IMR-90 (cell line): Measurements from ENCODE around the gene NPAS1. TPM values are rescaled to one million over a fixed set of nuclear protein-coding genes. Genes with fewer than 3 reads are reported as not detected.
A peak's percentile ranks its signal among the peaks of the same experiment; 100 is the strongest.

Experiments
- ATAC-seq: fragments of 200-7000 bp; cut with Tn5 transposase; 2 replicates; pipeline ENCODE4 v1.9.1; 2020; ENCODE audit warnings: low read depth, mild to moderate bottlenecking, moderate library complexity
- BruUV-seq: library from RNA; stranded (reverse); fragments of 400-500 nt; replicated peaks from 2 replicates; lab custom pipeline; 2021; lab: Mats Ljungman, UMichigan
- CTCF ChIA-PET: fragments of 300-600 bp; formaldehyde crosslinking; extraction: SDS; loops from one replicate; lab custom pipeline; 2021; ENCODE audit warnings: antibody characterized with exemption; lab: Yijun Ruan, JAX
- POLR2A ChIA-PET: fragments of 300-600 bp; sonication (Branson Sonifier 250); formaldehyde crosslinking; loops from one replicate; lab custom pipeline; 2022; ENCODE audit warnings: antibody characterized with exemption; ENCODE audit not compliant: unreplicated experiment; lab: Charles Lee
- DNase-seq: peaks from one replicate; pipeline ENCODE4 v3.0.0; 2013
- H2AFZ ChIP-seq: replicated peaks from 2 replicates; pipeline ENCODE3; 2013; ENCODE audit warnings: low read length, mild to moderate bottlenecking; ENCODE audit not compliant: poor library complexity
- H2AK5ac ChIP-seq: 2 replicates; pipeline ENCODE4 v1.6.1; 2013; ENCODE audit warnings: low read depth, low read length, inconsistent platforms
- H2AK9ac ChIP-seq: replicated peaks from 2 replicates; pipeline ENCODE3; 2013; ENCODE audit warnings: mild to moderate bottlenecking, low read depth, low read length, moderate library complexity; ENCODE audit not compliant: poor library complexity
- H2BK120ac ChIP-seq: 2 replicates; pipeline ENCODE4 v1.6.1; 2013; ENCODE audit warnings: low read depth, low read length, inconsistent platforms
- H2BK15ac ChIP-seq: 3 replicates; pipeline ENCODE4 v1.6.1; 2013; ENCODE audit warnings: low read depth, low read length, inconsistent platforms
- H2BK20ac ChIP-seq: 2 replicates; pipeline ENCODE4 v1.6.1; 2013; ENCODE audit warnings: low read depth, mild to moderate bottlenecking, inconsistent platforms, low read length, moderate library complexity
- H2BK5ac ChIP-seq: 2 replicates; pipeline ENCODE4 v1.6.1; 2013; ENCODE audit warnings: mild to moderate bottlenecking, low read depth, low read length, inconsistent platforms; ENCODE audit not compliant: poor library complexity, severe bottlenecking
- H3K14ac ChIP-seq: replicated peaks from 2 replicates; pipeline ENCODE4 v1.6.1; 2013; ENCODE audit warnings: low read depth, low read length, inconsistent platforms
- H3K18ac ChIP-seq: 2 replicates; pipeline ENCODE4 v1.6.1; 2013; ENCODE audit warnings: low read depth, low read length, control low read depth
- H3K23ac ChIP-seq: 2 replicates; pipeline ENCODE4 v1.6.1; 2013; ENCODE audit warnings: low read depth, low read length, inconsistent platforms
- H3K27ac ChIP-seq: 2 replicates; pipeline ENCODE4 v1.5.1; 2013; ENCODE audit warnings: mild to moderate bottlenecking, control low read depth, low read length; ENCODE audit not compliant: insufficient read depth
- H3K27me3 ChIP-seq: 2 replicates; pipeline ENCODE4 v1.6.1; 2013; ENCODE audit warnings: low read length; ENCODE audit not compliant: control insufficient read depth, insufficient read depth
- H3K36me3 ChIP-seq: 2 replicates; pipeline ENCODE4 v1.6.1; 2013; ENCODE audit warnings: low read length, mixed read lengths; ENCODE audit not compliant: control insufficient read depth, insufficient read depth
- H3K4ac ChIP-seq: 2 replicates; pipeline ENCODE4 v1.6.1; 2013; ENCODE audit warnings: low read depth, low read length, inconsistent platforms
- H3K4me1 ChIP-seq: 2 replicates; pipeline ENCODE4 v1.6.1; 2013; ENCODE audit warnings: low read length, mixed read lengths; ENCODE audit not compliant: control insufficient read depth, insufficient read depth
- H3K4me2 ChIP-seq: 2 replicates; pipeline ENCODE4 v1.6.1; 2013; ENCODE audit warnings: low read depth, mild to moderate bottlenecking, control low read depth, low read length, moderate library complexity
- H3K4me3 ChIP-seq: 2 replicates; pipeline ENCODE4 v1.5.1; 2013; ENCODE audit warnings: low read depth, mild to moderate bottlenecking, control low read depth, low read length, moderate library complexity; ENCODE audit not compliant: insufficient read depth
- H3K56ac ChIP-seq: 2 replicates; pipeline ENCODE4 v1.6.1; 2013; ENCODE audit warnings: low read length, inconsistent platforms; ENCODE audit not compliant: insufficient read depth; ENCODE audit errors: extremely low read depth
- H3K79me1 ChIP-seq, 2 experiments: 2 replicates each; pipeline ENCODE4 v1.6.1; 2013; ENCODE audit warnings: low read length in 2 of 2, inconsistent platforms in 1 of 2, low read depth in 1 of 2
- H3K9ac ChIP-seq: 2 replicates; pipeline ENCODE4 v1.6.1; 2013; ENCODE audit warnings: low read depth, low read length, control low read depth
- H3K9me1 ChIP-seq: 2 replicates; pipeline ENCODE4 v1.6.1; 2013; ENCODE audit warnings: low read length, inconsistent platforms; ENCODE audit not compliant: insufficient read depth
- H3K9me3 ChIP-seq: 2 replicates; pipeline ENCODE4 v1.6.1; 2013; ENCODE audit warnings: low read length; ENCODE audit not compliant: control insufficient read depth, insufficient read depth
- H4K20me1 ChIP-seq: 2 replicates; pipeline ENCODE4 v1.6.1; 2013; ENCODE audit warnings: low read length, inconsistent platforms; ENCODE audit not compliant: insufficient read depth
- H4K5ac ChIP-seq: 2 replicates; pipeline ENCODE4 v1.6.1; 2013; ENCODE audit warnings: mild to moderate bottlenecking, low read depth, low read length, control low read depth
- H4K8ac ChIP-seq, 2 experiments: 2 replicates each; pipeline ENCODE4 v1.6.1; 2013; ENCODE audit warnings: low read depth in 2 of 2, low read length in 2 of 2, control low read depth in 1 of 2, inconsistent platforms in 1 of 2
- H4K91ac ChIP-seq: 2 replicates; pipeline ENCODE4 v1.6.1; 2013; ENCODE audit warnings: low read depth, low read length, inconsistent platforms; ENCODE audit not compliant: insufficient read depth
- BHLHE40 ChIP-seq: fragments of 150-350 bp; IDR thresholded peaks from 2 replicates; pipeline ENCODE4 v1.6.1; 2016; ENCODE audit warnings: mild to moderate bottlenecking, low read depth, low read length
- CEBPB ChIP-seq: IDR thresholded peaks from 2 replicates; pipeline ENCODE4 v1.6.1; 2012; ENCODE audit warnings: low read depth, low read length, improper control_type of control experiment
- CHD1 ChIP-seq: IDR thresholded peaks from 2 replicates; pipeline ENCODE4 v1.6.1; 2012; ENCODE audit warnings: low read depth, low read length, improper control_type of control experiment
- FOS ChIP-seq: fragments of 150-350 bp; IDR thresholded peaks from 2 replicates; pipeline ENCODE4 v1.6.1; 2016; ENCODE audit warnings: low read depth, low read length
- MAFK ChIP-seq: IDR thresholded peaks from 2 replicates; pipeline ENCODE4 v1.6.1; 2012; ENCODE audit warnings: low read depth, low read length, improper control_type of control experiment
- MAZ ChIP-seq: IDR thresholded peaks from 2 replicates; pipeline ENCODE4 v1.6.1; 2012; ENCODE audit warnings: low read depth, mild to moderate bottlenecking, low read length, improper control_type of control experiment, moderate library complexity, borderline replicate concordance
- MXI1 ChIP-seq: IDR thresholded peaks from 2 replicates; pipeline ENCODE4 v1.6.1; 2012; ENCODE audit warnings: low read depth, mild to moderate bottlenecking, low read length, moderate library complexity, borderline replicate concordance
- NFE2L2 ChIP-seq: fragments of 150-350 bp; IDR thresholded peaks from 2 replicates; pipeline ENCODE4 v1.6.1; 2016; ENCODE audit warnings: low read depth, mild to moderate bottlenecking, low read length
- POLR2A ChIP-seq: IDR thresholded peaks from 2 replicates; pipeline ENCODE4 v1.6.1; 2012; ENCODE audit warnings: mild to moderate bottlenecking, low read depth, low read length
- RAD21 ChIP-seq: IDR thresholded peaks from 2 replicates; pipeline ENCODE4 v1.6.1; 2012; ENCODE audit warnings: low read length, improper control_type of control experiment
- RCOR1 ChIP-seq: IDR thresholded peaks from 2 replicates; pipeline ENCODE4 v1.6.1; 2012; ENCODE audit warnings: mild to moderate bottlenecking, low read length, improper control_type of control experiment; ENCODE audit not compliant: insufficient replicate concordance
- SMC3 ChIP-seq: fragments of 150-350 bp; IDR thresholded peaks from 2 replicates; pipeline ENCODE4 v1.6.1; 2016; ENCODE audit warnings: low read depth, mild to moderate bottlenecking, antibody characterized with exemption, low read length, moderate library complexity
- WGBS, 2 experiments: methylation state at CpG; one replicate each; pipeline versions ENCODE4 v1.1.5 to v1.1.7; 2013; ENCODE audit warnings: missing lambda C conversion rate in 2 of 2; ENCODE audit not compliant: insufficient read length in 1 of 2; ENCODE audit errors: extremely low coverage in 2 of 2; 5-methylcytosine and 5-hydroxymethylcytosine counted together
- dilution Hi-C: fragments of 300-500 bp; cut with HindIII; formaldehyde crosslinking; loops from one replicate; pipeline ENCODE4 v1.14.3; 2018; ENCODE audit warnings: low sequenced_read_pairs; ENCODE audit not compliant: unreplicated experiment
- in situ Hi-C: fragments of 300-500 bp; cut with MboI; formaldehyde crosslinking; loops from 3 replicates; pipeline ENCODE4 v1.14.3; 2019; ENCODE audit warnings: low sequenced_read_pairs, inconsistent platforms, mixed read lengths
- intact Hi-C: fragments of 100-400 bp; cut with micrococcal nuclease; formaldehyde crosslinking; loops from 2 replicates; pipeline ENCODE4 v1.10.0; 2022
- polyA plus RNA-seq, 3 experiments: library from polyadenylated mRNA; depleted of rRNA; stranded (reverse); fragments of >200 nt; gene quantifications; 2 replicates each; pipeline ENCODE4 v1.2.3, GENCODE V29; 2012; ENCODE audit warnings: low replicate concordance in 1 of 3
- total RNA-seq: library from RNA; depleted of rRNA; stranded (reverse); fragments of >200 nt; gene quantifications from 2 replicates; pipeline ENCODE4 v1.2.3, GENCODE V29; 2012
- TF ChIP-seq, protein P1 (sequence below): conservative IDR thresholded peaks from 2 replicates; pipeline ENCODE4 v1.5.1; 2012; ENCODE audit warnings: mild to moderate bottlenecking, low read depth, low read length, improper control_type of control experiment
- TF ChIP-seq, protein P2 (sequence below): fragments of 150-350 bp; IDR thresholded peaks from 2 replicates; pipeline ENCODE4 v1.6.1; 2017; ENCODE audit warnings: mild to moderate bottlenecking, antibody characterized with exemption, low read length, low read depth

NPAS1 gene
- total and polyA plus RNA-seq, 2 of the 4 experiments (the other 2 are of a cell fraction), result 0.36 to 5.7 TPM

DNA sequence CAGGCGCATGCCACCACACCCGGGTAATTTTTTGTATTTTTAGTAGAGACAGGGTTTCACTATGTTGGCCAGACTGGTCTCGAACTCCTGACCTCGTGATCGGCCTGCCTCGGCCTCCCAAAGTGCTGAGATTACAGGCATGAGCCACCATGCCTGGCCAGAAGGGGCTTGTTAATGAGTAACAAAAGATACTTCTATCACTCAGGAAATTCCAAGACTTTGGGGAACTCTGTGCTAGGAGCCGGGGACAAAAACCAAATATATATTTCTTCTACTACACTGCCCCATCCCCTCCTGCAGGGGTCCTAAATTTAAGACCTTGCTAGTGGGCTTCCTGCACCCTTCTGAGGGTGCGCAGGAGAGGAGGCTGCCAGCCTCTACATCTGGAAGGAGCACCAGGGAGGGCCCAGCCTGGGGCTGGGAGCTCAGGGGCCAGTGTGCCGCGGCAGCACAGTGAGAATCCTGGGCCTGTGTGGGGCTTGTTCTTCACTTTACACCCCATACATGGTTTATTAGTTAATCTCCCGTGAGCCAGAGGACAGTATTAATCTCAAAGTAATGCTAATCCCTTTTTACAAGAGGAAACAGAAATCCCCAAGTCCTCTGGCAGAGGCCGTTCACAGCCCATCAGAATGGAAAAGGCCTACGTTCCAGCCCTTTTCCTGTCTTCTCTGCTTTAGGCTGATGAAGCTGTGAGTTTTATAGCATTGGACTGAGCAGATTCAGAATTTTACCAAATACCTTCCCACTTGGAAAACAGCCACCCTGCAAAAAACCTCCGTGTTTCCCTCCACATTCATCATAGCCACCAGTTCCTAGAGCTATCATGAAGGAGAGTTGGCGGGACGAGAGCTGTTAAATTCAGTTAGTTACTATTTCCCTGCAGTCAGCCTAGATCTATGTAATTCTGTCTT lies 44.4 kb upstream of the NPAS1 start:
- Histone ChIP-seq H2BK15ac (peak overlapping the region; percentile 9; the same call in 1 of the 3 replicates), H4K8ac (peak overlapping the region; percentile 10 to 62), H4K91ac (peak overlapping the region; percentile 72), H3K27ac (peak overlapping the region; percentile 18; the same call in 1 of the 2 replicates), H3K18ac (peak overlapping the region; percentile 37; the same call in 1 of the 2 replicates), H3K4me1 (peaks cover 35% of the 10 kb centered on the region), H3K27me3 (no peaks in the 10 kb centered on the region), H2BK120ac (peak overlapping the region; percentile 92), H3K4me3 (no peak overlapping the region), H2AK5ac (peak overlapping the region; percentile 27; the same call in 1 of the 2 replicates), H3K14ac (peak overlapping the region; percentile 69), H3K79me1 (peaks cover 44 to 80% of the 10 kb centered on the region in 2 experiments), H4K20me1 (peaks cover 28% of the 10 kb centered on the region), H2BK5ac (peak overlapping the region; percentile 87), H3K36me3 (no peaks in the 10 kb centered on the region; the same call in 1 of the 2 replicates), H2AFZ (no peak overlapping the region), H3K4ac (peak overlapping the region; percentile 87), H4K5ac (peak overlapping the region; percentile 8; the same call in 1 of the 2 replicates), H3K4me2 (peak overlapping the region; percentile 6; the same call in 1 of the 2 replicates), H3K9me3 (no peaks in the 10 kb centered on the region), H2BK20ac (peak overlapping the region; percentile 79), H2AK9ac (peak overlapping the region; percentile 53), H3K23ac (peak overlapping the region; percentile 93), H3K56ac (peak overlapping the region; percentile 32; the same call in 1 of the 2 replicates), H3K9me1 (peaks cover 44% of the 10 kb centered on the region), H3K9ac (no peak overlapping the region; the same call in 1 of the 2 replicates)
- CTCF ChIA-PET, result interaction anchor here (0.5 to 1.3 kb wide), 4 partner anchors 16 to 135 kb away, joined by 3 to 5 read pairs (median 4); no protein-coding TSS in a partner anchor
- DNase-seq (no peak), ATAC-seq (no peak)
- dilution Hi-C loops, result no loop called here
- intact Hi-C loops, result loop anchor here (5.0 kb wide), 1 partner anchor 63 kb away; no protein-coding TSS in a partner anchor
- POLR2A ChIA-PET, result interaction anchor here (0.6 to 1.4 kb wide), 2 partner anchors 11 to 875 kb away, joined by 4 to 9 read pairs; no protein-coding TSS in a partner anchor
- in situ Hi-C loops, result no loop called here
- 54% methylated on average over 4 of the region's 16 CpGs; no CpG with 5 or more reads in 1 of the 2 experiments for WGBS, 2 experiments
- no TSS peak for BruUV-seq
- TF ChIP-seq POLR2A (no peak), NFE2L2 (no peak), CEBPB (no peak), SMC3 (no peak), MXI1 (no peak), BHLHE40 (no peak), CHD1 (no peak), RCOR1 (no peak), FOS (no peak), MAZ (no peak), MAFK (no peak), RAD21 (no peak)
- TF ChIP-seq, protein P1, sequence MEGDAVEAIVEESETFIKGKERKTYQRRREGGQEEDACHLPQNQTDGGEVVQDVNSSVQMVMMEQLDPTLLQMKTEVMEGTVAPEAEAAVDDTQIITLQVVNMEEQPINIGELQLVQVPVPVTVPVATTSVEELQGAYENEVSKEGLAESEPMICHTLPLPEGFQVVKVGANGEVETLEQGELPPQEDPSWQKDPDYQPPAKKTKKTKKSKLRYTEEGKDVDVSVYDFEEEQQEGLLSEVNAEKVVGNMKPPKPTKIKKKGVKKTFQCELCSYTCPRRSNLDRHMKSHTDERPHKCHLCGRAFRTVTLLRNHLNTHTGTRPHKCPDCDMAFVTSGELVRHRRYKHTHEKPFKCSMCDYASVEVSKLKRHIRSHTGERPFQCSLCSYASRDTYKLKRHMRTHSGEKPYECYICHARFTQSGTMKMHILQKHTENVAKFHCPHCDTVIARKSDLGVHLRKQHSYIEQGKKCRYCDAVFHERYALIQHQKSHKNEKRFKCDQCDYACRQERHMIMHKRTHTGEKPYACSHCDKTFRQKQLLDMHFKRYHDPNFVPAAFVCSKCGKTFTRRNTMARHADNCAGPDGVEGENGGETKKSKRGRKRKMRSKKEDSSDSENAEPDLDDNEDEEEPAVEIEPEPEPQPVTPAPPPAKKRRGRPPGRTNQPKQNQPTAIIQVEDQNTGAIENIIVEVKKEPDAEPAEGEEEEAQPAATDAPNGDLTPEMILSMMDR, result no peak
- TF ChIP-seq, protein P2, sequence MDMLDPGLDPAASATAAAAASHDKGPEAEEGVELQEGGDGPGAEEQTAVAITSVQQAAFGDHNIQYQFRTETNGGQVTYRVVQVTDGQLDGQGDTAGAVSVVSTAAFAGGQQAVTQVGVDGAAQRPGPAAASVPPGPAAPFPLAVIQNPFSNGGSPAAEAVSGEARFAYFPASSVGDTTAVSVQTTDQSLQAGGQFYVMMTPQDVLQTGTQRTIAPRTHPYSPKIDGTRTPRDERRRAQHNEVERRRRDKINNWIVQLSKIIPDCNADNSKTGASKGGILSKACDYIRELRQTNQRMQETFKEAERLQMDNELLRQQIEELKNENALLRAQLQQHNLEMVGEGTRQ, result no peak
